Spleen (tissue), 11 donors: ENCODE data around the gene OPCML. TPM values are rescaled to one million over a fixed set of nuclear protein-coding genes. Genes with fewer than 3 reads are reported as not detected.

Experiments used
- DNase-seq: peaks from one replicate; pipeline ENCODE4 v3.0.0-alpha.2; 2020
- H3K27ac ChIP-seq, 8 donors: fragments of 200-600 bp; sonication (generic) in 7 of 8; 1 replicate in 4 of 8; 2 replicates in 4 of 8; pipeline versions ENCODE4 v1.5.0 to v1.8.0; 2016 to 2021; ENCODE audit warnings: inconsistent platforms in 4 of 8, mild to moderate bottlenecking in 4 of 8, moderate library complexity in 1 of 8
- H3K27me3 ChIP-seq, 7 donors: fragments of 200-600 bp; sonication (generic) in 6 of 7; replicated peaks in 1 of 7; 1 replicate in 4 of 7; 2 replicates in 3 of 7; pipeline versions ENCODE4 v1.5.0 to v1.8.0; 2016 to 2021; ENCODE audit warnings: inconsistent platforms in 3 of 7, mild to moderate bottlenecking in 1 of 7
- H3K36me3 ChIP-seq, 6 donors: fragments of 200-600 bp; sonication (generic) in 5 of 6; 1 replicate in 4 of 6; 2 replicates in 2 of 6; pipeline versions ENCODE4 v1.5.0 to v1.8.0; 2016 to 2021; ENCODE audit warnings: inconsistent platforms in 2 of 6
- H3K4me1 ChIP-seq, 6 donors: fragments of 200-600 bp; sonication (generic) in 5 of 6; 1 replicate in 3 of 6; 2 replicates in 3 of 6; pipeline versions ENCODE4 v1.5.0 to v1.8.0; 2016 to 2021; ENCODE audit warnings: inconsistent platforms in 3 of 6
- H3K4me3 ChIP-seq, 8 donors: fragments of 200-600 bp; sonication (generic) in 7 of 8; 1 replicate in 4 of 8; 2 replicates in 4 of 8; pipeline versions ENCODE4 v1.5.0 to v1.8.0; 2016 to 2021; ENCODE audit warnings: inconsistent platforms in 4 of 8, mild to moderate bottlenecking in 4 of 8, moderate library complexity in 2 of 8
- H3K9me3 ChIP-seq, 8 donors: fragments of 200-600 bp; sonication (generic) in 7 of 8; 1 replicate in 4 of 8; 2 replicates in 4 of 8; pipeline versions ENCODE4 v1.5.0 to v1.8.0; 2016 to 2021; ENCODE audit warnings: inconsistent platforms in 4 of 8
- CTCF ChIP-seq, 11 experiments: fragments of 200-600 bp in 7 of 11; fragments of 450-650 bp in 4 of 11; sonication (generic) in 4 of 11; IDR thresholded peaks in 8 of 11; conservative IDR thresholded peaks in 3 of 11; 1 replicate in 7 of 11; 2 replicates in 4 of 11; pipeline versions ENCODE4 v1.4.0 to v1.8.0; 2016 to 2021; ENCODE audit warnings: antibody characterized with exemption in 11 of 11, inconsistent platforms in 4 of 11, mild to moderate bottlenecking in 1 of 11
- POLR2A ChIP-seq, 3 donors: fragments of 450-650 bp; IDR thresholded peaks; one replicate each; pipeline ENCODE4 v1.5.1; 2017; ENCODE audit warnings: antibody characterized with exemption in 3 of 3, mild to moderate bottlenecking in 1 of 3
- POLR2AphosphoS5 ChIP-seq, 3 donors: sonication (generic); formaldehyde crosslinking; IDR thresholded peaks; one replicate each; pipeline ENCODE4 v1.5.1; 2017; ENCODE audit warnings: antibody characterized with exemption in 3 of 3
- WGBS, 5 donors: extraction: QIAGEN DNeasy Blood & Tissue Kit in 3 of 5; methylation state at CpG; one replicate each; pipeline versions ENCODE4 v1.1.5 to v1.1.7; 2013 to 2018; 5-methylcytosine and 5-hydroxymethylcytosine counted together
- intact Hi-C: fragments of 100-400 bp; cut with DNase I; formaldehyde crosslinking; loops from one replicate; pipeline ENCODE4 v1.15.0; 2023; ENCODE audit warnings: low total_unique reads
- polyA plus RNA-seq, 3 donors: library from polyadenylated mRNA; stranded (reverse); fragments of 200-250 nt; gene quantifications; one replicate each; pipeline ENCODE4 v1.2.1, GENCODE V29; 2013
- total RNA-seq, 7 donors: library from RNA; depleted of rRNA in 3 of 7; stranded (reverse); fragments of >200 nt in 3 of 7; fragmentation: NEBNext Ultra II Directional in 4 of 7; extraction: Animal tissue kit (Norgen Biotek cat#: 25700) in 4 of 7; gene quantifications; one replicate each; pipeline versions ENCODE4 v1.1.0 to v1.2.1, GENCODE V29; 2016 to 2021
- donor health status: healthy with polysubstance abuse.
- donor health status: DM: no; HTN: no; CAD: no; lungs with moderate emphysema.
- donor health status: DM: no; HTN: no; CAD: no.
- donor health status: Bipolar disorder and iron deficiency.
- donor health status: healthy.
- donor health status: DM: no; HTN: no; CAD: no.
- donor health status: DM: yes; HTN: yes; CAD: no.

The OPCML gene
- total and polyA plus RNA-seq, 10 donors, result 0.09 to 10.7 (median 3.1) TPM

GRCh38 chr11:132831272-132831671 lies 701.0 kb downstream of the OPCML start:
- no peak for DNase-seq
- no peak overlapping the region for H3K27ac ChIP-seq
- no peaks in the 10 kb centered on the region for H3K27me3 ChIP-seq
- no peaks in the 10 kb centered on the region for H3K36me3 ChIP-seq
- H3K4me1 ChIP-seq, result no peaks in the 10 kb centered on the region
- H3K9me3 ChIP-seq, result no peaks in the 10 kb centered on the region
- no peak overlapping the region for H3K4me3 ChIP-seq
- 66 to 82% (median 69%) methylated on average over 2 of the region's 2 CpGs for WGBS, 5 donors
- TF ChIP-seq POLR2AphosphoS5 (IDR thresholded peaks at IDR 0.05), result no peak
- TF ChIP-seq POLR2A (IDR thresholded peaks at IDR 0.05), result no peak
- no peak for TF ChIP-seq CTCF (IDR thresholded peaks at IDR 0.05 in 8 of 11, conservative IDR thresholded peaks at IDR 0.05 in 3 of 11)
- intact Hi-C loops, result no loop called here

- no peaks in the 10 kb centered on the region for H3K27me3 ChIP-seq
- no peaks in the 10 kb centered on the region for H3K9me3 ChIP-seq
- TF ChIP-seq POLR2A (IDR thresholded peaks at IDR 0.05) (no peak), POLR2AphosphoS5 (IDR thresholded peaks at IDR 0.05) (no peak), CTCF (IDR thresholded peaks at IDR 0.05 in 8 of 11, conservative IDR thresholded peaks at IDR 0.05 in 3 of 11) (no peak)
- intact Hi-C loops, result no loop called here
- no peak for DNase-seq
- H3K4me3 ChIP-seq, result no peak overlapping the region
- no peak overlapping the region for H3K27ac ChIP-seq
- 35 to 57% (median 50%) methylated on average over 1 of the region's 1 CpG for WGBS, 5 donors
- no peaks in the 10 kb centered on the region for H3K36me3 ChIP-seq
- no peaks in the 10 kb centered on the region for H3K4me1 ChIP-seq
Measured at GRCh38 chr11:132824642-132825041, 707.7 kb downstream of the OPCML start.

- no peaks in the 10 kb centered on the region for H3K9me3 ChIP-seq
- no peaks in the 10 kb centered on the region for H3K4me1 ChIP-seq
- intact Hi-C loops, result no loop called here
- WGBS, 5 donors, result 89 to 95% (median 91%) methylated on average over 5 of the region's 5 CpGs
- no peaks in the 10 kb centered on the region for H3K27me3 ChIP-seq
- DNase-seq, result no peak
- TF ChIP-seq POLR2AphosphoS5 (IDR thresholded peaks at IDR 0.05) (no peak), CTCF (IDR thresholded peaks at IDR 0.05 in 8 of 11, conservative IDR thresholded peaks at IDR 0.05 in 3 of 11) (no peak), POLR2A (IDR thresholded peaks at IDR 0.05) (no peak)
- H3K4me3 ChIP-seq, result no peak overlapping the region
- H3K27ac ChIP-seq, result no peak overlapping the region
- no peaks in the 10 kb centered on the region for H3K36me3 ChIP-seq
Measured at GRCh38 chr11:132822276-132822675, 710.0 kb downstream of the OPCML start.

- no peaks in the 10 kb centered on the region for H3K27me3 ChIP-seq
- H3K27ac ChIP-seq, result no peak overlapping the region
- H3K4me1 ChIP-seq, result no peaks in the 10 kb centered on the region
- no peaks in the 10 kb centered on the region for H3K36me3 ChIP-seq
- H3K9me3 ChIP-seq, result no peaks in the 10 kb centered on the region
- intact Hi-C loops, result no loop called here
- no peak overlapping the region for H3K4me3 ChIP-seq
- WGBS, 5 donors, result 64 to 80% (median 72%) methylated on average over 4 of the region's 4 CpGs
- TF ChIP-seq POLR2A (IDR thresholded peaks at IDR 0.05) (no peak), POLR2AphosphoS5 (IDR thresholded peaks at IDR 0.05) (no peak), CTCF (IDR thresholded peaks at IDR 0.05 in 8 of 11, conservative IDR thresholded peaks at IDR 0.05 in 3 of 11) (no peak)
- DNase-seq, result no peak
Measured at GRCh38 chr11:132821499-132821898, 710.8 kb downstream of the OPCML start.
